Osteocyte (in vitro differentiated cells): ENCODE data around the gene ZDHHC3. TPM values are rescaled to one million over a fixed set of nuclear protein-coding genes. Genes with fewer than 3 reads are reported as not detected.

ENCODE experiments used
- DNase-seq: peaks from one replicate; pipeline ENCODE4 v3.0.0; 2021; ENCODE audit warnings: mixed read lengths; ENCODE audit not compliant: unreplicated experiment; ENCODE audit errors: extremely low spot score
- H3K27ac Mint-ChIP-seq: one replicate; pipeline ENCODE4 v1.8.0; 2021; ENCODE audit warnings: mild to moderate bottlenecking, mixed read lengths; ENCODE audit not compliant: unreplicated experiment
- H3K27me3 Mint-ChIP-seq: one replicate; pipeline ENCODE4 v1.8.0; 2021; ENCODE audit warnings: mixed read lengths; ENCODE audit not compliant: unreplicated experiment
- H3K36me3 Mint-ChIP-seq: one replicate; pipeline ENCODE4 v1.8.0; 2021; ENCODE audit warnings: mixed read lengths; ENCODE audit not compliant: unreplicated experiment
- H3K4me1 Mint-ChIP-seq: one replicate; pipeline ENCODE4 v1.8.0; 2021; ENCODE audit warnings: mixed read lengths; ENCODE audit not compliant: unreplicated experiment
- H3K4me3 Mint-ChIP-seq: one replicate; pipeline ENCODE4 v1.8.0; 2021; ENCODE audit warnings: mild to moderate bottlenecking, moderate library complexity, mixed read lengths; ENCODE audit not compliant: unreplicated experiment
- H3K9me3 Mint-ChIP-seq: one replicate; pipeline ENCODE4 v1.8.0; 2021; ENCODE audit warnings: mixed read lengths; ENCODE audit not compliant: unreplicated experiment
- CTCF ChIP-seq: fragments of 200-600 bp; sonication (generic); IDR thresholded peaks from 2 replicates; pipeline ENCODE4 v1.5.0; 2021; ENCODE audit warnings: antibody characterized with exemption, mild to moderate bottlenecking, moderate library complexity
- total RNA-seq: library from RNA; stranded (reverse); gene quantifications from 2 replicates; pipeline ENCODE4 v1.2.1, GENCODE V29; 2021

Gene ZDHHC3
- total RNA-seq, 1 donor from 2014 or later: 96.6 TPM

- H3K27ac Mint-ChIP-seq: no peak overlapping the region
- no peaks in the 10 kb centered on the region for H3K27me3 Mint-ChIP-seq
- TF ChIP-seq CTCF: no peak
- H3K4me3 Mint-ChIP-seq: no peak overlapping the region
- peaks cover 44% of the 10 kb centered on the region for H3K36me3 Mint-ChIP-seq
- H3K9me3 Mint-ChIP-seq: no peaks in the 10 kb centered on the region
- no peak for DNase-seq
- H3K4me1 Mint-ChIP-seq: no peaks in the 10 kb centered on the region
Observed at GRCh38 chr3:44930911-44931310, 45.1 kb downstream of the ZDHHC3 start.

- H3K27me3 Mint-ChIP-seq: no peaks in the 10 kb centered on the region
- H3K9me3 Mint-ChIP-seq: no peaks in the 10 kb centered on the region
- H3K4me3 Mint-ChIP-seq: no peak overlapping the region
- TF ChIP-seq CTCF: no peak
- no peak for DNase-seq
- peaks cover under 1% of the 10 kb centered on the region for H3K4me1 Mint-ChIP-seq
- no peak overlapping the region for H3K27ac Mint-ChIP-seq
- peaks cover 46% of the 10 kb centered on the region for H3K36me3 Mint-ChIP-seq
Observed at GRCh38 chr3:44929782-44930181, 46.2 kb downstream of the ZDHHC3 start.

- no peaks in the 10 kb centered on the region for H3K9me3 Mint-ChIP-seq
- no peaks in the 10 kb centered on the region for H3K27me3 Mint-ChIP-seq
- peaks cover 43% of the 10 kb centered on the region for H3K36me3 Mint-ChIP-seq
- DNase-seq: no peak
- H3K27ac Mint-ChIP-seq: no peak overlapping the region
- no peak overlapping the region for H3K4me3 Mint-ChIP-seq
- peaks cover 11% of the 10 kb centered on the region for H3K4me1 Mint-ChIP-seq
- no peak for TF ChIP-seq CTCF
Observed at GRCh38 chr3:44927371-44927770, 48.6 kb downstream of the ZDHHC3 start.

- DNase-seq: no peak
- no peaks in the 10 kb centered on the region for H3K9me3 Mint-ChIP-seq
- H3K36me3 Mint-ChIP-seq: peaks cover 44% of the 10 kb centered on the region
- no peak overlapping the region for H3K27ac Mint-ChIP-seq
- peaks cover 11% of the 10 kb centered on the region for H3K4me1 Mint-ChIP-seq
- TF ChIP-seq CTCF: no peak
- H3K27me3 Mint-ChIP-seq: no peaks in the 10 kb centered on the region
- no peak overlapping the region for H3K4me3 Mint-ChIP-seq
Observed at GRCh38 chr3:44926921-44927320, 49.1 kb downstream of the ZDHHC3 start.

- no peak overlapping the region for H3K4me3 Mint-ChIP-seq
- peaks cover 48% of the 10 kb centered on the region for H3K36me3 Mint-ChIP-seq
- no peak for DNase-seq
- no peaks in the 10 kb centered on the region for H3K27me3 Mint-ChIP-seq
- no peak for TF ChIP-seq CTCF
- no peak overlapping the region for H3K27ac Mint-ChIP-seq
- H3K4me1 Mint-ChIP-seq: peaks cover 11% of the 10 kb centered on the region
- H3K9me3 Mint-ChIP-seq: no peaks in the 10 kb centered on the region
Observed at GRCh38 chr3:44926172-44926571, 49.8 kb downstream of the ZDHHC3 start.
